GM13977 (cell line): ENCODE data around the gene SLC7A14.

Experiments
- DNase-seq: peaks from one replicate; pipeline ENCODE4 v3.0.0; 2012; ENCODE audit warnings: low spot score
- CTCF ChIP-seq: IDR thresholded peaks from 2 replicates; pipeline ENCODE4 v1.5.1; 2012; ENCODE audit warnings: mild to moderate bottlenecking, control low read depth; ENCODE audit not compliant: insufficient read depth; ENCODE audit errors: extremely low read depth, missing control alignments
- in situ Hi-C: fragments of 300-500 bp; cut with MboI; formaldehyde crosslinking; loops from one replicate; pipeline ENCODE4 v1.12.0; 2022; ENCODE audit warnings: low sequenced_read_pairs, low pct_unique_long_range_greater_than_20kb, mixed read lengths, inconsistent platforms; ENCODE audit not compliant: unreplicated experiment

The SLC7A14 gene

DNA sequence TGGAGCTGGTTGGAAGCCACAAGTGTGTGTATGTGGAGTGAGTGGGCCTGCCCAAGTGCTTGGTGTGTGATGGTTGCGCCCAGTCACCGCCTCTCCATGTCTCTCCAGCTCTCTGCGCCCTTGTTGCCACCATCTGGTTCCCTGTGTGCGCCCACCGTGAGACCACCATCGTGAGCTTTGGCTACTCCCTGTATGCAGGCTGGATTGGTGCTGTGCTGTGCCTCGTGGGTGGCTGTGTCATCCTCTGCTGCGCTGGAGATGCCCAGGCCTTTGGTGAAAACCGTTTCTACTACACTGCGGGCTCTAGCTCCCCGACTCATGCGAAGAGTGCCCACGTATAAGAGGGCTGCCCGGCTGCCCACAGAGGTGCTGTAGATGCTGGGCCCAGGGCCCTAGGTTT is 153.5 kb downstream of the SLC7A14 start:
- DNase-seq: no peak
- TF ChIP-seq CTCF: no peak
- in situ Hi-C loops: no loop called here

DNA sequence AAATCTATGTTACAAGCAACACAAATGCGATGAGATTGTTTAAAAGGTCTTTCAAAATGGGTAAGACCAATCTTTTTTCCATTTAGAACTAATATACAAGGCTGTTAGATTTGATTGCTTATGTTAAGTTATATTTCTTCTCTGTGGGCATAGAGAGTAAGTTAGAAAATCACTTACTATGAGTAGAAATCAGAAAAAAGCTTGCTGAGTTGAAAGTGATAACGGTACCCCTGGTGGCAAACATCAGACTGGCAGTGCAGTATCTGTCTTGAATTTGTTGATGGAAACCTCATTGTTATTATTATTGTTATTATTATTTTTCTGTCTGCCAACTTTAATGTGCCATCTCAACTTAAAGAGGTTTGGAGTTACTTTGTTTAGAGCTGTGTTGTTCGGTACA is 154.8 kb downstream of the SLC7A14 start:
- DNase-seq: no peak
- no peak for TF ChIP-seq CTCF
- in situ Hi-C loops: no loop called here

DNA sequence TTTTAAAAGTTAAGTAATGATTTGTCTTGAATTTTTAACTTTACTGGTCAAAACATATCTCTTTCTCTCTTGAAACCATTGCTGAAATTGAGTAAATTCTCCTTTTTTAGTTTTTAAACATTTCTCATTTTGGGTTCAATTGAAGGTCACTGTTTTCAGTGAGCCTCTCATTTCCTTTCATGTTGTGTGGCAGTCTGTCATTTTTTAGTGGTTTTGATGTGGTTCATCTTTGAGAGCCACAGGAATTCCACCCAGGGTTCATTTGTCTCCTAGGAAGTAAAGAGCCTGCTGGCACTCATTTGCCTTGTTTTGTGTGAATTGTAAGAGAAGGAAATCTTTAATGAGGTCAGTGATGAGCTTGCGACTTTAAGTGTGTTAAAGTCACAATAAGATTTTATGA is 156.8 kb downstream of the SLC7A14 start:
- no peak for DNase-seq
- no peak for TF ChIP-seq CTCF
- in situ Hi-C loops: no loop called here

- no peak for TF ChIP-seq CTCF
- DNase-seq: no peak
- in situ Hi-C loops: no loop called here
Observed at GRCh38 chr3:170428095-170428494, 157.8 kb downstream of the SLC7A14 start.

GRCh38 chr3:170426240-170426797 is 159.6 kb downstream of the SLC7A14 start:
- in situ Hi-C loops: no loop called here
- TF ChIP-seq CTCF: no peak

DNA sequence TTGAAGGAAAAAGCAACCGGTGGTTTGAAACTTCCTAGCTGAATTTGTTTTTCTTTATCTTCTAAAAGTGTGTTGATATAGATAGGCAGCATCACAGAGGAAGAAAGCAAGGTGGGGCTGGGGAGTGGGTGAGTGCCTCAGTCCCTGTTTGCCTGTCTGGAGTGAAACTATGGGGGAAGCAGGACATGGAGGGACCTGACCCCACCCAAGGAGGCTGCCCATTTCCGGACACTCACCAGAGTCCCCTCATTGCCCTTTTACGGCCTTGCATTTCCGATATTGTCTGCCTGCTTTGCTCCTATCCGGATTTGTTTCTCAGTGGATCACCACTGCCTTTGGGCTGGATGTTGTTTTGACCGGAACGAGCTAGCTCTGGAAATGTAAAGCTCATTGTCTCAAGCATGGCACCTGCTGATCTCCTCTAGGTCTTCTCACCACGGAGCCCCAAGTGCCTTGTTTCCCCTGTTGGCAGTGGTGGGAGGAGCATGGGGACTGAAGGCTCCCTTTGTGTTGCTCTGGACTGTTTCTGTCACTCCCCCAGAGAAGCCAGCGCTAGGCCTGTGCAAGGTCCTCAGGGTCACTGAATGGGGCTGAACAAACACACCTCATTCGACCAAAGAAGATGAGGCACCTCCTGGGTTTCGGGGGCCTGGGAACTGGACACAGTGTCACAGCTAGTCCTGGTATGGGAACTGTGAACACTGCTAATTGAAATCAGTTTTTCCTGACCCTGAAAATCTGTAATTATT is 160.2 kb downstream of the SLC7A14 start:
- TF ChIP-seq CTCF: no peak
- in situ Hi-C loops: no loop called here
- no peak for DNase-seq

More at GRCh38 chr3:170426240-170426797, 159.6 kb downstream of the SLC7A14 start:
- no peak for DNase-seq
